Endothelial cell of umbilical vein (primary cell): ENCODE results near the gene NAA38. TPM values are rescaled to one million over a fixed set of nuclear protein-coding genes. Genes with fewer than 3 reads are reported as not detected.

Source experiments
- BruUV-seq: library from RNA; stranded (reverse); fragments of 400-500 nt; replicated peaks from 2 replicates; lab custom pipeline; 2021; lab: Mats Ljungman, UMichigan
- CTCF ChIA-PET: fragments of 300-600, 350-600 bp; sonication (Branson Sonifier 250); formaldehyde crosslinking; loops from one replicate; lab custom pipeline; 2021; ENCODE audit warnings: antibody characterized with exemption, inconsistent platforms; lab: Charles Lee
- POLR2A ChIA-PET: fragments of 300-600, 350-600 bp; sonication (Branson Sonifier 250); formaldehyde crosslinking; loops from one replicate; lab custom pipeline; 2021; ENCODE audit warnings: antibody characterized with exemption, inconsistent platforms; lab: Charles Lee
- DNase-seq: peaks from one replicate; pipeline ENCODE4 v3.0.0-alpha.2; 2011; ENCODE audit warnings: low read depth, low spot score
- FAIRE-seq: peaks from 2 replicates; lab custom pipeline; 2011; peaks lifted over from hg19 to GRCh38; lab: Jason Lieb, UNC
- H2AFZ ChIP-seq: 2 replicates; pipeline ENCODE4 v1.6.0; 2012; ENCODE audit warnings: low read depth, low read length, control low read depth, inconsistent platforms
- H3K27ac ChIP-seq: 2 replicates; pipeline ENCODE4 v1.5.1; 2011; ENCODE audit warnings: low read depth, mild to moderate bottlenecking, control low read depth, low read length, moderate library complexity; ENCODE audit not compliant: insufficient read depth
- H3K27me3 ChIP-seq, 2 experiments: 2 replicates each; pipeline versions ENCODE4 v1.6.0 to v1.6.1; 2011; ENCODE audit warnings: low read length in 2 of 2, mixed read lengths in 1 of 2; ENCODE audit not compliant: control insufficient read depth in 2 of 2, insufficient read depth in 2 of 2
- H3K36me3 ChIP-seq, 2 experiments: 2 replicates in 1 of 2; 3 replicates in 1 of 2; pipeline ENCODE4 v1.5.1; 2011; ENCODE audit warnings: low read length in 2 of 2, mild to moderate bottlenecking in 1 of 2, moderate library complexity in 1 of 2; ENCODE audit not compliant: control insufficient read depth in 2 of 2, insufficient read depth in 2 of 2; ENCODE audit errors: extremely low read depth in 1 of 2
- H3K4me1 ChIP-seq: 3 replicates; pipeline ENCODE4 v1.5.1; 2011; ENCODE audit warnings: mild to moderate bottlenecking, low read length; ENCODE audit not compliant: control insufficient read depth, insufficient read depth; ENCODE audit errors: extremely low read depth
- H3K4me2 ChIP-seq: 2 replicates; pipeline ENCODE4 v1.6.1; 2011; ENCODE audit warnings: low read length, control low read depth, mixed read lengths; ENCODE audit not compliant: insufficient read depth
- H3K4me3 ChIP-seq, 3 experiments: fragments of 200-600 bp in 1 of 3; sonication (generic), shearing (Covaris generic) in 1 of 3; replicated peaks in 1 of 3; 2 replicates each; pipeline ENCODE4 v1.5.1; 2011 to 2016; ENCODE audit warnings: control low read depth in 3 of 3, low read length in 3 of 3, mild to moderate bottlenecking in 2 of 3, inconsistent platforms in 1 of 3, low read depth in 1 of 3, moderate library complexity in 1 of 3; ENCODE audit not compliant: insufficient read depth in 1 of 3
- H3K79me2 ChIP-seq: 2 replicates; pipeline ENCODE4 v1.6.0; 2012; ENCODE audit warnings: low read length, inconsistent platforms; ENCODE audit not compliant: control insufficient read depth, insufficient read depth
- H3K9ac ChIP-seq: replicated peaks from 2 replicates; pipeline ENCODE3; 2011; ENCODE audit warnings: low read length, control low read depth; ENCODE audit not compliant: insufficient read depth; ENCODE audit errors: extremely low read depth
- H3K9me1 ChIP-seq: replicated peaks from 3 replicates; pipeline ENCODE4 v1.6.0; 2011; ENCODE audit warnings: mild to moderate bottlenecking, low read length; ENCODE audit not compliant: control insufficient read depth, insufficient read depth; ENCODE audit errors: extremely low read depth
- H3K9me3 ChIP-seq: replicated peaks from 2 replicates; pipeline ENCODE4 v1.5.1; 2012; ENCODE audit warnings: low read length, inconsistent platforms; ENCODE audit not compliant: control insufficient read depth, insufficient read depth
- H4K20me1 ChIP-seq: replicated peaks from 2 replicates; pipeline ENCODE3; 2011; ENCODE audit warnings: mild to moderate bottlenecking, low read length; ENCODE audit not compliant: control insufficient read depth, insufficient read depth; ENCODE audit errors: extremely low read depth
- CTCF ChIP-seq, 2 donors: IDR thresholded peaks; 1 replicate in 1 of 2; 2 replicates in 1 of 2; pipeline ENCODE4 v1.5.1; 2011; ENCODE audit warnings: low read length in 2 of 2, mild to moderate bottlenecking in 2 of 2, moderate library complexity in 2 of 2, control low read depth in 1 of 2, inconsistent platforms in 1 of 2, low read depth in 1 of 2; ENCODE audit not compliant: insufficient read depth in 1 of 2; ENCODE audit errors: extremely low read depth in 1 of 2
- EZH2 ChIP-seq: IDR thresholded peaks from 2 replicates; pipeline ENCODE4 v1.6.1; 2012; ENCODE audit warnings: borderline replicate concordance, low read depth, mild to moderate bottlenecking, moderate library complexity, low read length, inconsistent platforms; ENCODE audit not compliant: severe bottlenecking
- FOS ChIP-seq: IDR thresholded peaks from 2 replicates; pipeline ENCODE4 v1.6.1; 2011; ENCODE audit warnings: mild to moderate bottlenecking, low read length, moderate library complexity, borderline replicate concordance; ENCODE audit not compliant: insufficient read depth
- GATA2 ChIP-seq: IDR thresholded peaks from 2 replicates; pipeline ENCODE4 v1.7.0; 2011; ENCODE audit warnings: low read depth, mild to moderate bottlenecking, moderate library complexity, mixed read lengths, low read length; ENCODE audit not compliant: insufficient read length, insufficient read depth
- JUN ChIP-seq: IDR thresholded peaks from 2 replicates; pipeline ENCODE4 v1.6.1; 2011; ENCODE audit warnings: borderline replicate concordance, low read depth; ENCODE audit not compliant: insufficient read length, insufficient read depth
- MAX ChIP-seq: IDR thresholded peaks from 2 replicates; pipeline ENCODE4 v1.6.1; 2011; ENCODE audit not compliant: insufficient read depth, insufficient read length
- MYC ChIP-seq: IDR thresholded peaks from one replicate; pipeline ENCODE4 v1.6.1; 2011; ENCODE audit warnings: mild to moderate bottlenecking, low read depth, low read length
- POLR2A ChIP-seq: IDR thresholded peaks from 2 replicates; pipeline ENCODE4 v1.6.1; 2012; ENCODE audit warnings: low read depth, mild to moderate bottlenecking, control low read depth, low read length
- POLR2AphosphoS5 ChIP-seq: IDR thresholded peaks from 2 replicates; pipeline ENCODE4 v1.6.1; 2012; ENCODE audit warnings: low read depth, mild to moderate bottlenecking, control low read depth, low read length, moderate library complexity; ENCODE audit not compliant: insufficient read depth
- dilution Hi-C: fragments of 300-500 bp; cut with MboI; formaldehyde crosslinking; loops from one replicate; pipeline ENCODE4 v1.15.0; 2019; ENCODE audit warnings: low sequenced_read_pairs; ENCODE audit not compliant: extremely low pct_ligation_motif_present
- intact Hi-C: fragments of 100-400 bp; cut with micrococcal nuclease; formaldehyde crosslinking; loops from one replicate; pipeline ENCODE4 v1.10.0; 2022
- polyA plus RNA-seq, 4 experiments: library from polyadenylated mRNA; depleted of rRNA in 3 of 4; stranded (reverse) in 3 of 4; unstranded in 1 of 4; fragments of >200 nt; gene quantifications; 2 replicates each; pipeline versions ENCODE4 v1.2.1 to v1.2.3, GENCODE V29; 2011 to 2012; ENCODE audit warnings: missing spikeins in 1 of 4
- total RNA-seq: library from RNA; stranded (reverse); gene quantifications from 2 replicates; pipeline ENCODE4 v1.2.3, GENCODE V29; 2021

NAA38 gene
- total and polyA plus RNA-seq, 2 donors (not counting 3 experiments of a cell fraction or from before 2014, with no cell fraction given): 119 to 267 TPM

GRCh38 chr17:7840441-7840840 is 16.9 kb downstream of the NAA38 start:
- no peak for TF ChIP-seq EZH2
- TF ChIP-seq MAX: no peak
- TF ChIP-seq FOS: no peak
- no peak for TF ChIP-seq POLR2AphosphoS5
- TF ChIP-seq GATA2: no peak
- no peak for TF ChIP-seq JUN
- TF ChIP-seq CTCF (IDR thresholded peaks at IDR 0.05; ENCODE audit: extremely low read depth in 1 of 2, insufficient read depth in 1 of 2, low read depth in 1 of 2, low read length in 2 of 2): no peak
- TF ChIP-seq POLR2A: no peak
- no peak for TF ChIP-seq MYC
- Histone ChIP-seq H3K9me3 (no peaks in the 10 kb centered on the region), H3K27me3 (no peaks in the 10 kb centered on the region), H2AFZ (no peak overlapping the region), H3K4me2 (no peak overlapping the region), H3K79me2 (peaks cover 7% of the 10 kb centered on the region), H3K36me3 (peaks cover 0 to 2% of the 10 kb centered on the region in 2 experiments), H4K20me1 (no peaks in the 10 kb centered on the region), H3K4me1 (peaks cover 40% of the 10 kb centered on the region), H3K27ac (no peak overlapping the region), H3K4me3 (no peak overlapping the region), H3K9ac (no peak overlapping the region), H3K9me1 (no peaks in the 10 kb centered on the region)
- BruUV-seq: no TSS peak
- dilution Hi-C loops (no loop called here), intact Hi-C loops (loop anchor here (5.0 to 10.0 kb wide), 3 partner anchors 153 to 282 kb away; partner anchors contain the start of genes FXR2, HES7, TP53 and WRAP53)
- ChIA-PET CTCF (no interaction called here), POLR2A (no interaction called here)
- no peak for FAIRE-seq
- DNase-seq: no peak
